Measurements from ENCODE around the gene TENM4. TPM values are rescaled to one million over a fixed set of nuclear protein-coding genes. Genes with fewer than 3 reads are reported as not detected.

Gene TENM4
- total RNA-seq, 2 experiments from 2014 or later, result not detected

DNA sequence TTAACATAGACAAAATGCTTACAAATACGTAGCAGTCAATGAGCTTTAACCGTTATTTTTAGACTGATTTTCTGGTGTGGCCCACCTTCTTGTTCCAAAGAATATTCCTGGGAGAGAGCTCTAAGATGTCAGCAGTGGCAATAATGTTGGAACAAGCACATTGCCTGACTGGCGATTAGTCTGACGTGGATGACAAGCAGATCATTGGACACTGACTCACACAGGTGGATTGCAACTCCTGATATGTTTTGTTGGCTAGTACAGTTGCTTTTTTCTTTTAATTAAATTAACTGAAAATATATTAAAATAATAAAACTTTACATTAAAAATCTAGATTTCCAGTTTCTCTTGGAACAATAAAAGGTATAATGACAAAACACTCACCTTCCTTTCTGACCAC is 78.0 kb downstream of the TENM4 start:
- Histone ChIP-seq H3K9me3 (ENCODE audit: low read length) (no peaks in the 10 kb centered on the region), H2AFZ (ENCODE audit: low read length) (no peak overlapping the region), H3K27ac (ENCODE audit: low read depth, low read length, poor library complexity, severe bottlenecking) (no peak overlapping the region), H3K9me2 (ENCODE audit: insufficient read depth, low read length) (no peaks in the 10 kb centered on the region), H3K79me2 (ENCODE audit: insufficient read depth, low read depth, low read length) (no peaks in the 10 kb centered on the region), H3K36me3 (ENCODE audit: insufficient read depth, low read length) (no peaks in the 10 kb centered on the region), H4K20me1 (ENCODE audit: insufficient read depth, low read length) (no peaks in the 10 kb centered on the region), H3K4me1 (ENCODE audit: insufficient read depth, low read length, poor library complexity, severe bottlenecking) (no peaks in the 10 kb centered on the region), H3K4me3 (ENCODE audit: low read depth, low read length, poor library complexity, severe bottlenecking) (no peak overlapping the region), H3K4me2 (ENCODE audit: low read length) (no peak overlapping the region)
- POLR2A ChIA-PET, result no interaction called here
- no TSS peak for BruUV-seq (replicated peaks)
- CTCF ChIA-PET (ENCODE audit: unreplicated experiment), result no interaction called here
- TF ChIP-seq, protein P1, sequence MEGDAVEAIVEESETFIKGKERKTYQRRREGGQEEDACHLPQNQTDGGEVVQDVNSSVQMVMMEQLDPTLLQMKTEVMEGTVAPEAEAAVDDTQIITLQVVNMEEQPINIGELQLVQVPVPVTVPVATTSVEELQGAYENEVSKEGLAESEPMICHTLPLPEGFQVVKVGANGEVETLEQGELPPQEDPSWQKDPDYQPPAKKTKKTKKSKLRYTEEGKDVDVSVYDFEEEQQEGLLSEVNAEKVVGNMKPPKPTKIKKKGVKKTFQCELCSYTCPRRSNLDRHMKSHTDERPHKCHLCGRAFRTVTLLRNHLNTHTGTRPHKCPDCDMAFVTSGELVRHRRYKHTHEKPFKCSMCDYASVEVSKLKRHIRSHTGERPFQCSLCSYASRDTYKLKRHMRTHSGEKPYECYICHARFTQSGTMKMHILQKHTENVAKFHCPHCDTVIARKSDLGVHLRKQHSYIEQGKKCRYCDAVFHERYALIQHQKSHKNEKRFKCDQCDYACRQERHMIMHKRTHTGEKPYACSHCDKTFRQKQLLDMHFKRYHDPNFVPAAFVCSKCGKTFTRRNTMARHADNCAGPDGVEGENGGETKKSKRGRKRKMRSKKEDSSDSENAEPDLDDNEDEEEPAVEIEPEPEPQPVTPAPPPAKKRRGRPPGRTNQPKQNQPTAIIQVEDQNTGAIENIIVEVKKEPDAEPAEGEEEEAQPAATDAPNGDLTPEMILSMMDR (conservative IDR thresholded peaks at IDR 0.05; ENCODE audit: low read length), result no peak
- no peak for TF ChIP-seq EZH2phosphoT487 (IDR thresholded peaks at IDR 0.05; ENCODE audit: borderline replicate concordance, low read depth, low read length)
- intact Hi-C loops (cut with micrococcal nuclease; ENCODE audit: unreplicated experiment), result no loop called here
- no peak for DNase-seq (ENCODE audit: low spot score)

DNA sequence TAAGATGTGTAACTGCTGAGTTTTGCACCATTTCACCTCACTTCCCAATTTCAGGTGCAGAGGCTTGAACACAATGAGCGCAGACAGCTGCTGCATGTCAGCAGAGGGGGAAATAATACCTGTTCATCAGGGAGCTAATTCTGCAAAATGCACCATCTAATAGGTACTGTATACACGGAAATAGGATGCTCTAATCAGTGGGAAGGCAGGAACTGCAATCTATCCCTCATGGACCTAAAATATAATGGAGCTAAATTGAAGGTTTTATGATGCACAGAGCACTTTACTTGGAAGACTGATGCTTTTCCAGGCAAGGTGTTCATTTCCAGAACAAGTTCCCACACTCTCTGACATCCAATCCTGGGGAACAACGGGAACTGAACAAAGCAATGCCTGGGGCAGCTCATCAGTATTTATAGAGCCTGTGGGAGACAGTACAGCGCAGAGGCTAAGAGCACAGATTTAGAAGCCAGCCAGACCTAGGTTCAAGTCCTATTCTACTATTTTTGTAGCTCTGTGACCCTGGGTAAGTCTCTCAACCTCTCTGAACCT is 78.5 kb downstream of the TENM4 start:
- Histone ChIP-seq H3K4me1 (ENCODE audit: insufficient read depth, low read length, poor library complexity, severe bottlenecking) (no peaks in the 10 kb centered on the region), H3K4me3 (ENCODE audit: low read depth, low read length, poor library complexity, severe bottlenecking) (no peak overlapping the region), H3K4me2 (ENCODE audit: low read length) (no peak overlapping the region), H4K20me1 (ENCODE audit: insufficient read depth, low read length) (no peaks in the 10 kb centered on the region), H2AFZ (ENCODE audit: low read length) (no peak overlapping the region), H3K79me2 (ENCODE audit: insufficient read depth, low read depth, low read length) (no peaks in the 10 kb centered on the region), H3K9me2 (ENCODE audit: insufficient read depth, low read length) (no peaks in the 10 kb centered on the region), H3K27ac (ENCODE audit: low read depth, low read length, poor library complexity, severe bottlenecking) (no peak overlapping the region), H3K36me3 (ENCODE audit: insufficient read depth, low read length) (no peaks in the 10 kb centered on the region), H3K9me3 (ENCODE audit: low read length) (no peaks in the 10 kb centered on the region)
- TF ChIP-seq EZH2phosphoT487 (IDR thresholded peaks at IDR 0.05; ENCODE audit: borderline replicate concordance, low read depth, low read length), result no peak
- TF ChIP-seq, protein P1 (conservative IDR thresholded peaks at IDR 0.05; ENCODE audit: low read length), result no peak
- ChIA-PET POLR2A (no interaction called here), CTCF (ENCODE audit: unreplicated experiment) (no interaction called here)
- no TSS peak for BruUV-seq (replicated peaks)
- DNase-seq (ENCODE audit: low spot score), result no peak
- intact Hi-C loops (cut with micrococcal nuclease; ENCODE audit: unreplicated experiment), result no loop called here

GRCh38 chr11:79358258-79358657 is 82.6 kb downstream of the TENM4 start:
- Histone ChIP-seq H3K36me3 (ENCODE audit: insufficient read depth, low read length) (no peaks in the 10 kb centered on the region), H3K9me2 (ENCODE audit: insufficient read depth, low read length) (no peaks in the 10 kb centered on the region), H3K4me1 (ENCODE audit: insufficient read depth, low read length, poor library complexity, severe bottlenecking) (no peaks in the 10 kb centered on the region), H3K4me2 (ENCODE audit: low read length) (no peak overlapping the region), H2AFZ (ENCODE audit: low read length) (no peak overlapping the region), H3K4me3 (ENCODE audit: low read depth, low read length, poor library complexity, severe bottlenecking) (no peak overlapping the region), H3K79me2 (ENCODE audit: insufficient read depth, low read depth, low read length) (no peaks in the 10 kb centered on the region), H3K9me3 (ENCODE audit: low read length) (no peaks in the 10 kb centered on the region), H3K27ac (ENCODE audit: low read depth, low read length, poor library complexity, severe bottlenecking) (no peak overlapping the region), H4K20me1 (ENCODE audit: insufficient read depth, low read length) (no peaks in the 10 kb centered on the region)
- POLR2A ChIA-PET, result interaction anchor here (0.7 kb wide), 2 partner anchors 67 to 999 kb away, joined by 3 read pairs; no protein-coding TSS in a partner anchor
- BruUV-seq (replicated peaks), result no TSS peak
- CTCF ChIA-PET (ENCODE audit: unreplicated experiment), result no interaction called here
- intact Hi-C loops (cut with micrococcal nuclease; ENCODE audit: unreplicated experiment), result no loop called here
- DNase-seq (ENCODE audit: low spot score), result no peak
- TF ChIP-seq, protein P1 (conservative IDR thresholded peaks at IDR 0.05; ENCODE audit: low read length), result no peak
- no peak for TF ChIP-seq EZH2phosphoT487 (IDR thresholded peaks at IDR 0.05; ENCODE audit: borderline replicate concordance, low read depth, low read length)
